SK-N-SH (cell line): ENCODE measurements around the gene MYO5C. TPM values are rescaled to one million over a fixed set of nuclear protein-coding genes. Genes with fewer than 3 reads are reported as not detected.

Experiments used
- CTCF ChIA-PET: fragments of 300-600, 350-600 bp; formaldehyde crosslinking; extraction: SDS; loops from one replicate; lab custom pipeline; 2021; lab: Yijun Ruan, JAX
- POLR2A ChIA-PET: fragments of 350-600 bp; sonication (Branson Sonifier 250); formaldehyde crosslinking; extraction: SDS; loops from one replicate; lab custom pipeline; 2020; ENCODE audit warnings: antibody characterized with exemption, inconsistent platforms; lab: Yijun Ruan, JAX
- DNase-seq: peaks from one replicate; pipeline ENCODE4 v3.0.0; 2012
- H2AFZ ChIP-seq: fragments of 200-600 bp; sonication (generic); 2 replicates; pipeline ENCODE4 v1.8.1; 2016; ENCODE audit warnings: antibody characterized with exemption, mild to moderate bottlenecking, low read depth
- H3F3A ChIP-seq: fragments of 200-600 bp; sonication (generic); replicated peaks from 2 replicates; pipeline ENCODE3; 2016; ENCODE audit warnings: antibody characterized with exemption, mild to moderate bottlenecking; ENCODE audit not compliant: insufficient read depth
- H3K27ac ChIP-seq, 2 experiments: fragments of 200-500 bp in 1 of 2; fragments of 200-600 bp in 1 of 2; sonication (Bioruptor generic) in 1 of 2; sonication (generic), shearing (Covaris generic) in 1 of 2; 2 replicates each; pipeline versions ENCODE4 v1.5.1 to v1.6.1; 2014 to 2016; ENCODE audit warnings: low read depth in 2 of 2, inconsistent platforms in 1 of 2, low read length in 1 of 2, mild to moderate bottlenecking in 1 of 2, mixed read lengths in 1 of 2
- H3K27me3 ChIP-seq: fragments of 200-600 bp; sonication (generic), shearing (Covaris generic); 2 replicates; pipeline ENCODE4 v1.6.1; 2016; ENCODE audit warnings: mixed run types; ENCODE audit not compliant: insufficient read depth
- H3K36me3 ChIP-seq, 2 experiments: fragments of 200-500 bp in 1 of 2; fragments of 200-600 bp in 1 of 2; sonication (Bioruptor generic) in 1 of 2; sonication (generic) in 1 of 2; replicated peaks in 1 of 2; 2 replicates each; pipeline versions ENCODE3 to v1.5.1; 2014 to 2016; ENCODE audit warnings: low read length in 1 of 2, mild to moderate bottlenecking in 1 of 2; ENCODE audit not compliant: insufficient read depth in 2 of 2, control insufficient read depth in 1 of 2
- H3K4me1 ChIP-seq, 2 experiments: fragments of 200-500 bp in 1 of 2; fragments of 200-600 bp in 1 of 2; sonication (Bioruptor generic) in 1 of 2; sonication (generic), shearing (Covaris generic) in 1 of 2; 2 replicates each; pipeline versions ENCODE4 v1.5.1 to v1.6.1; 2014 to 2016; ENCODE audit warnings: low read depth in 1 of 2, low read length in 1 of 2, mixed run types in 1 of 2; ENCODE audit not compliant: insufficient read depth in 2 of 2, control insufficient read depth in 1 of 2
- H3K4me2 ChIP-seq: fragments of 200-600 bp; sonication (generic), shearing (Covaris generic); 2 replicates; pipeline ENCODE4 v1.6.1; 2017; ENCODE audit warnings: mixed run types
- H3K4me3 ChIP-seq, 2 experiments: fragments of 200-500 bp in 1 of 2; fragments of 200-600 bp in 1 of 2; sonication (Bioruptor generic) in 1 of 2; sonication (generic), shearing (Covaris generic) in 1 of 2; 2 replicates each; pipeline versions ENCODE4 v1.5.1 to v1.8.1; 2014 to 2016; ENCODE audit warnings: low read depth in 2 of 2, inconsistent platforms in 1 of 2, low read length in 1 of 2, mild to moderate bottlenecking in 1 of 2, mixed read lengths in 1 of 2, moderate library complexity in 1 of 2
- H3K79me2 ChIP-seq: fragments of 200-600 bp; sonication (generic); 2 replicates; pipeline ENCODE4 v1.8.1; 2017; ENCODE audit warnings: mild to moderate bottlenecking; ENCODE audit not compliant: insufficient read depth
- H3K9ac ChIP-seq: fragments of 200-600 bp; sonication (generic); 2 replicates; pipeline ENCODE4 v1.6.1; 2017; ENCODE audit warnings: mixed run types
- H3K9me2 ChIP-seq: fragments of 200-600 bp; sonication (generic); 2 replicates; pipeline ENCODE4 v1.6.1; 2017; ENCODE audit warnings: mixed run types
- H3K9me3 ChIP-seq: fragments of 200-600 bp; sonication (generic); 2 replicates; pipeline ENCODE4 v1.6.1; 2017; ENCODE audit warnings: mixed run types, mild to moderate bottlenecking, moderate library complexity
- H4K20me1 ChIP-seq: fragments of 200-600 bp; sonication (generic); 2 replicates; pipeline ENCODE4 v1.6.1; 2017; ENCODE audit warnings: mild to moderate bottlenecking, mixed run types; ENCODE audit not compliant: insufficient read depth
- EP300 ChIP-seq, 2 experiments: IDR thresholded peaks; 2 replicates each; pipeline versions ENCODE4 v1.4.0 to v1.6.1; 2012; ENCODE audit warnings: borderline replicate concordance in 1 of 2, low read depth in 1 of 2, low read length in 1 of 2
- FOSL2 ChIP-seq: IDR thresholded peaks from 2 replicates; pipeline ENCODE4 v1.4.0; 2012; ENCODE audit warnings: low read depth, mild to moderate bottlenecking, moderate library complexity, borderline replicate concordance
- FOXJ3 ChIP-seq: sonication (generic); formaldehyde crosslinking; IDR thresholded peaks from 2 replicates; pipeline ENCODE4 v1.5.1; 2020; ENCODE audit warnings: mild to moderate bottlenecking, missing genetic modification reagents
- GATA2 ChIP-seq: sonication (generic); formaldehyde crosslinking; IDR thresholded peaks from 2 replicates; pipeline ENCODE4 v1.5.0; 2020; ENCODE audit warnings: mild to moderate bottlenecking, missing genetic modification reagents
- MAX ChIP-seq: IDR thresholded peaks from 2 replicates; pipeline ENCODE4 v1.4.0; 2012; ENCODE audit warnings: low read depth
- PBX3 ChIP-seq: IDR thresholded peaks from 2 replicates; pipeline ENCODE4; 2012
- POLR2AphosphoS5 ChIP-seq: IDR thresholded peaks from 2 replicates; pipeline ENCODE4 v1.6.1; 2012; ENCODE audit warnings: low read depth, low read length
- RCOR1 ChIP-seq: fragments of 150-350 bp; IDR thresholded peaks from 2 replicates; pipeline ENCODE4 v1.6.1; 2017; ENCODE audit warnings: antibody characterized with exemption, low read length
- RXRA ChIP-seq: IDR thresholded peaks from 2 replicates; pipeline ENCODE4 v1.4.0; 2012; ENCODE audit warnings: low read depth, mild to moderate bottlenecking, borderline replicate concordance
- SIN3A ChIP-seq: IDR thresholded peaks from 2 replicates; pipeline ENCODE4 v1.6.1; 2012; ENCODE audit warnings: low read depth, mild to moderate bottlenecking, low read length, moderate library complexity, borderline replicate concordance
- TAF1 ChIP-seq: IDR thresholded peaks from 2 replicates; pipeline ENCODE4 v1.6.1; 2012; ENCODE audit warnings: low read depth, mild to moderate bottlenecking, low read length, moderate library complexity, borderline replicate concordance
- TCF12 ChIP-seq: IDR thresholded peaks from 2 replicates; pipeline ENCODE4 v1.4.0; 2012
- TEAD4 ChIP-seq: IDR thresholded peaks from 2 replicates; pipeline ENCODE4 v1.4.0; 2012; ENCODE audit warnings: mild to moderate bottlenecking, borderline replicate concordance; ENCODE audit not compliant: insufficient read depth
- USF1 ChIP-seq: IDR thresholded peaks from 2 replicates; pipeline ENCODE4 v1.4.0; 2012; ENCODE audit warnings: low read depth, borderline replicate concordance
- ZBTB33 ChIP-seq: IDR thresholded peaks from 2 replicates; pipeline ENCODE4 v1.4.0; 2012; ENCODE audit warnings: low read depth, borderline replicate concordance
- WGBS: methylation state at CpG from one replicate; pipeline ENCODE4 v1.1.6; 2017; ENCODE audit warnings: low lambda C conversion rate; 5-methylcytosine and 5-hydroxymethylcytosine counted together
- polyA plus RNA-seq, 3 experiments: library from polyadenylated mRNA; depleted of rRNA; stranded (reverse); fragments of >200 nt; gene quantifications; 2 replicates each; pipeline ENCODE4 v1.2.3, GENCODE V29; 2012
- TF ChIP-seq, protein P1 (sequence below): fragments of 150-350 bp; IDR thresholded peaks from 2 replicates; pipeline ENCODE4 v1.6.1; 2017; ENCODE audit warnings: antibody characterized with exemption, low read length, low read depth, borderline replicate concordance
- TF ChIP-seq, protein P2 (sequence below): fragments of 200-600 bp; sonication (generic); IDR thresholded peaks from 2 replicates; pipeline ENCODE4 v1.6.1; 2017; ENCODE audit warnings: antibody characterized with exemption, mild to moderate bottlenecking, moderate library complexity

The MYO5C gene
- polyA plus RNA-seq, 1 of the 3 experiments (the other 2 are of a cell fraction) = 0.99 TPM

GRCh38 chr15:52252781-52253180, 42.8 kb downstream of the MYO5C start (continued):
- no peak for TF ChIP-seq RCOR1
- TF ChIP-seq, protein P1, sequence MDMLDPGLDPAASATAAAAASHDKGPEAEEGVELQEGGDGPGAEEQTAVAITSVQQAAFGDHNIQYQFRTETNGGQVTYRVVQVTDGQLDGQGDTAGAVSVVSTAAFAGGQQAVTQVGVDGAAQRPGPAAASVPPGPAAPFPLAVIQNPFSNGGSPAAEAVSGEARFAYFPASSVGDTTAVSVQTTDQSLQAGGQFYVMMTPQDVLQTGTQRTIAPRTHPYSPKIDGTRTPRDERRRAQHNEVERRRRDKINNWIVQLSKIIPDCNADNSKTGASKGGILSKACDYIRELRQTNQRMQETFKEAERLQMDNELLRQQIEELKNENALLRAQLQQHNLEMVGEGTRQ = no peak
- TF ChIP-seq GATA2 = no peak
- TF ChIP-seq TCF12 = peak; percentile 68; the same call in 1 of the 2 replicates
- TF ChIP-seq SIN3A = no peak
- TF ChIP-seq TAF1 = no peak
- TF ChIP-seq POLR2AphosphoS5 = peak; percentile 25; the same call in 1 of the 2 replicates
- TF ChIP-seq, all 33 proteins: peak for 9

DNA sequence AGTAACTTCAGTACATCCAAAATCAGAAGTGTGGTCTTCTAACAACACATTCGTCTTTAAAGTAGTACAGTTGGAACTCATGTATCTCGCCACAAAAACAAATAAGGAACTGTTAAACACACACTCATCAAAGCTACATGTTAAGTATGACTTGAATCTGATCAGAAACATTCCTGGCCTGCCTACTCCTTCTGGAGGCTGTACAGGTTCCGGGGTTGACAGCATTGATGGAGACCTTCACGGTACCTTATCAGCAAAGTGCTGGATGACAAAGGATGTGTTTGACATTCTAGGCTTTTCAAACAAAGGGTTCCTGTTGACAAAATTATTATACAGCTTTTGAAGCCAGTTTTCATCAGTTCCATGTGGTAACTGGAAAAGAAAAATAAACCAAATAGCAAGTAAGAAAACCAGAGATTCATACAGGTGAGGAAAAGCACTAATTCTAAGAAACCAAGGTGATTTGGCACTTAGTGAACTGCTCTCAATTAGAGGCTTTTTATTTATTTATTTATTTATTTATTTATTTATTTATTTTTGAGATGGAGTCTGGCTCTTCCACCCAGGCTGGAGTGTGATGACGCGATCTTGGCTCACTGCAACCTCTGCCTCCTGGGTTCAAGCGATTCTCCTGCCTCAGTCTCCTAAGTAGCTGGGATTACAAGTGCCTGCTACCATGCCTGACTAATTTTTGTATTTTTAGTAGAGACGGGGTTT, 44.3 kb downstream of the MYO5C start:
- no peaks in the 10 kb centered on the region for H4K20me1 ChIP-seq
- H3K27ac ChIP-seq = no peak overlapping the region
- peaks cover 16% of the 10 kb centered on the region for H3F3A ChIP-seq
- peaks cover 0 to 13% of the 10 kb centered on the region in 2 experiments; a peak in 2 of 4 replicates for H3K4me1 ChIP-seq
- H3K79me2 ChIP-seq = no peaks in the 10 kb centered on the region
- no peaks in the 10 kb centered on the region for H3K36me3 ChIP-seq
- H3K4me2 ChIP-seq = no peak overlapping the region
- no peaks in the 10 kb centered on the region for H3K27me3 ChIP-seq
- TF ChIP-seq FOSL2 = no peak
- no peak overlapping the region for H2AFZ ChIP-seq
- ChIA-PET POLR2A (no interaction called here), CTCF (interaction anchor here (1.2 to 2.2 kb wide), 4 partner anchors 24 to 484 kb away, joined by 3 to 5 read pairs (median 4); no protein-coding TSS in a partner anchor)
- no peak overlapping the region for H3K4me3 ChIP-seq
- no peaks in the 10 kb centered on the region for H3K9me2 ChIP-seq
- DNase-seq = no peak
- WGBS = 89% methylated on average over 8 of the region's 8 CpGs
- H3K9ac ChIP-seq = no peak overlapping the region
- no peaks in the 10 kb centered on the region for H3K9me3 ChIP-seq

DNA sequence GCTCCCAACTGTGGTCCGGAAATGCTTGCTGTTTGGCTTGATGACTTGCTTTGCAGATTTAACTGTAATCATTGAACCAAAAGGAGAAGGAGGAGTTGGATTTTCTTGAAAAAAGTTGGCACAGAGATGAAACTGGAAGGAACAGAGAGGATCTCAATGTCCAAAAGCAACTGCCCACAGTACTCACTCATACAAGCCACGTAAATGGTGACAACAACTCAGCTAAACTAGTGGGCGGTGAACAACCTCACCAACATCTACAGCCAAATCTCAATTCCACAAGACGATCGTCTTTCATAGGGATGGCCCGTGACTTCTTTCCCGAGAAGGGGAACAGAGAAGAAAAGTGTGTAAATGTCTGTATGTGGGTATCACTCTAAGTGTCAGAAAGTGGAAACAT, 48.1 kb downstream of the MYO5C start:
- TF ChIP-seq EP300 (IDR thresholded peaks at IDR 0.05; ENCODE audit: borderline replicate concordance in 1 of 2, low read depth in 1 of 2, low read length in 1 of 2) = no peak
- TF ChIP-seq ZBTB33 = no peak
- TF ChIP-seq TCF12 = no peak
- TF ChIP-seq, protein P2, sequence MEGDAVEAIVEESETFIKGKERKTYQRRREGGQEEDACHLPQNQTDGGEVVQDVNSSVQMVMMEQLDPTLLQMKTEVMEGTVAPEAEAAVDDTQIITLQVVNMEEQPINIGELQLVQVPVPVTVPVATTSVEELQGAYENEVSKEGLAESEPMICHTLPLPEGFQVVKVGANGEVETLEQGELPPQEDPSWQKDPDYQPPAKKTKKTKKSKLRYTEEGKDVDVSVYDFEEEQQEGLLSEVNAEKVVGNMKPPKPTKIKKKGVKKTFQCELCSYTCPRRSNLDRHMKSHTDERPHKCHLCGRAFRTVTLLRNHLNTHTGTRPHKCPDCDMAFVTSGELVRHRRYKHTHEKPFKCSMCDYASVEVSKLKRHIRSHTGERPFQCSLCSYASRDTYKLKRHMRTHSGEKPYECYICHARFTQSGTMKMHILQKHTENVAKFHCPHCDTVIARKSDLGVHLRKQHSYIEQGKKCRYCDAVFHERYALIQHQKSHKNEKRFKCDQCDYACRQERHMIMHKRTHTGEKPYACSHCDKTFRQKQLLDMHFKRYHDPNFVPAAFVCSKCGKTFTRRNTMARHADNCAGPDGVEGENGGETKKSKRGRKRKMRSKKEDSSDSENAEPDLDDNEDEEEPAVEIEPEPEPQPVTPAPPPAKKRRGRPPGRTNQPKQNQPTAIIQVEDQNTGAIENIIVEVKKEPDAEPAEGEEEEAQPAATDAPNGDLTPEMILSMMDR = no peak
- TF ChIP-seq PBX3 = no peak
- no peak for TF ChIP-seq RXRA
- TF ChIP-seq POLR2AphosphoS5 = no peak
- TF ChIP-seq MAX = no peak
- no peak for TF ChIP-seq FOSL2
- no peak for TF ChIP-seq RCOR1
- TF ChIP-seq USF1 = no peak
- TF ChIP-seq TEAD4 = no peak
- no peak for TF ChIP-seq FOXJ3 (CRISPR knock-in tag)
- Histone ChIP-seq H3K4me3 (no peak overlapping the region), H3K36me3 (no peaks in the 10 kb centered on the region), H3K9me3 (no peaks in the 10 kb centered on the region), H3K9ac (no peak overlapping the region), H3K9me2 (no peaks in the 10 kb centered on the region), H3F3A (peaks cover 8% of the 10 kb centered on the region), H3K4me1 (peaks cover 0 to 4% of the 10 kb centered on the region in 2 experiments; a peak in 1 of 4 replicates), H3K4me2 (no peak overlapping the region), H3K79me2 (no peaks in the 10 kb centered on the region), H3K27ac (no peak overlapping the region), H4K20me1 (no peaks in the 10 kb centered on the region), H3K27me3 (no peaks in the 10 kb centered on the region), H2AFZ (no peak overlapping the region)
- DNase-seq = no peak
- CTCF ChIA-PET = interaction anchor here (0.6 to 1.5 kb wide), 2 partner anchors 10 to 18 kb away, joined by 3 to 6 read pairs; no protein-coding TSS in a partner anchor
- WGBS = 95% methylated on average over 7 of the region's 7 CpGs
- POLR2A ChIA-PET = no interaction called here
